DOHH2 (cell line): ENCODE results near the gene HOXA6.

ENCODE experiments used
- EZH2phosphoT487 ChIP-seq: fragments of 200-600 bp; sonication (generic); IDR thresholded peaks from 2 replicates; pipeline ENCODE4 v1.6.1; 2017; ENCODE audit warnings: borderline replicate concordance, mild to moderate bottlenecking, antibody characterized with exemption, low read length, moderate library complexity, mixed read lengths
- TF ChIP-seq, protein P1 (sequence below): fragments of 200-600 bp; sonication (generic); IDR thresholded peaks from one replicate; pipeline ENCODE4 v1.5.1; 2014; ENCODE audit warnings: antibody characterized with exemption, mild to moderate bottlenecking, low read depth, low read length; ENCODE audit not compliant: poor library complexity, severe bottlenecking

GRCh38 chr7:27144781-27145164 lies 2.8 kb downstream of the HOXA6 start:
- TF ChIP-seq, protein P1, sequence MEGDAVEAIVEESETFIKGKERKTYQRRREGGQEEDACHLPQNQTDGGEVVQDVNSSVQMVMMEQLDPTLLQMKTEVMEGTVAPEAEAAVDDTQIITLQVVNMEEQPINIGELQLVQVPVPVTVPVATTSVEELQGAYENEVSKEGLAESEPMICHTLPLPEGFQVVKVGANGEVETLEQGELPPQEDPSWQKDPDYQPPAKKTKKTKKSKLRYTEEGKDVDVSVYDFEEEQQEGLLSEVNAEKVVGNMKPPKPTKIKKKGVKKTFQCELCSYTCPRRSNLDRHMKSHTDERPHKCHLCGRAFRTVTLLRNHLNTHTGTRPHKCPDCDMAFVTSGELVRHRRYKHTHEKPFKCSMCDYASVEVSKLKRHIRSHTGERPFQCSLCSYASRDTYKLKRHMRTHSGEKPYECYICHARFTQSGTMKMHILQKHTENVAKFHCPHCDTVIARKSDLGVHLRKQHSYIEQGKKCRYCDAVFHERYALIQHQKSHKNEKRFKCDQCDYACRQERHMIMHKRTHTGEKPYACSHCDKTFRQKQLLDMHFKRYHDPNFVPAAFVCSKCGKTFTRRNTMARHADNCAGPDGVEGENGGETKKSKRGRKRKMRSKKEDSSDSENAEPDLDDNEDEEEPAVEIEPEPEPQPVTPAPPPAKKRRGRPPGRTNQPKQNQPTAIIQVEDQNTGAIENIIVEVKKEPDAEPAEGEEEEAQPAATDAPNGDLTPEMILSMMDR: no peak
- no peak for TF ChIP-seq EZH2phosphoT487
